Erythroblast (primary cell): ENCODE data around the gene IQCN.

Experiments used
- GATA1 ChIP-seq: IDR thresholded peaks from 2 replicates; pipeline ENCODE4 v1.6.1; 2011; ENCODE audit warnings: low read depth, mild to moderate bottlenecking, control low read depth, low read length, moderate library complexity
- POLR2A ChIP-seq: IDR thresholded peaks from 2 replicates; pipeline ENCODE4 v1.6.1; 2011; ENCODE audit warnings: mild to moderate bottlenecking, low read length

GRCh38 chr19:18283338-18283737 is 9.1 kb upstream of the IQCN start:
- TF ChIP-seq POLR2A, result no peak
- TF ChIP-seq GATA1, result no peak
